Measurements from ENCODE around the gene CD8B. TPM values are rescaled to one million over a fixed set of nuclear protein-coding genes. Genes with fewer than 3 reads are reported as not detected.
"Not testable (repeated sequence)": the region's sequence is repeated elsewhere in the genome, so short reads cannot be mapped to it uniquely, and the experiment has no call there.

CD8B gene
- total RNA-seq = 1 to 10 TPM; 1.2 to 1.3 TPM

DNA sequence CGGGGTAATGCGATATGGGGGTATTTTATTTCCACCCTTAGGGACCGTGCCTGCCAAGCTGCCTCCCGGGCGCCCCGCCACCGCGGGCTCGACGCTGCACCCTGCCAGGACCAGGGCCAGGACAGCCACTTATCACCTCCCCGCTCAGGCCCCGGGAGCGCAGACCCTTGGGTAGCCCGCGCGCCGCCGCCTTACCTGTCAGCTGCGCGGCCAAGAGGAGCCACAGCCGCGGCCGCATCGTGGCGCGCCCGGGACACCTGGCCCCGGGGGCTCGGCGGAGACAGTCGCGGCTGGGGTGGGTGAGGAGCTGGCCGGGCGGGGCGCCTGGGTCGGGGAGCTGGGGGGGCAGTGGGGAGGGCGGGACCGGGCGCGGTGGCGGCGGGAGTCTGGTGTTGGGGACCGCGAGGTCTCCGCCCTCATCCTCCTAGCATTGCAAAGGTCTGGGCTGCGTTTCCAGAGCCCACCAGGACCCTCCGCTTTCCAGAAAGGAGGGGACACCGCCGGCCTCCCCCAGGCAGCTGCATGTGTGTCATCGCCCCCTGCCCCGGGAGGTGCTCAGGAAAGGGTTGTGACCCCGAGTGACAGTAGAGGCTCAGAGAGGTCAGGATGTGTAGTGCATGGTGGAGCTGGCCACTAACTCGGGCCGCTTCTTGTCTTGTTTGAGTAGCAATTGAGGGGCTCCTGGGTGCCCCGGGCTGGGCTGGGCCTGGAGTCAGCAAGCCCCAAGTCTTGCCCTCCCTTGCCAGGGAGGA lies at the start of gene CD8B:
TSS of gene CD8B (minus strand) at position 259 of the 752 bp plus-strand sequence. CDS start at position 238, 21 bp downstream.
- H3K27me3 Mint-ChIP-seq; H3K36me3 Mint-ChIP-seq (ENCODE audit: low read depth); H3K4me3 Mint-ChIP-seq; DNase-seq; CTCF ChIA-PET; POLR2A ChIA-PET; H3K27ac Mint-ChIP-seq; H3K4me1 Mint-ChIP-seq; H3K9me3 Mint-ChIP-seq: not testable (repeated sequence)

DNA sequence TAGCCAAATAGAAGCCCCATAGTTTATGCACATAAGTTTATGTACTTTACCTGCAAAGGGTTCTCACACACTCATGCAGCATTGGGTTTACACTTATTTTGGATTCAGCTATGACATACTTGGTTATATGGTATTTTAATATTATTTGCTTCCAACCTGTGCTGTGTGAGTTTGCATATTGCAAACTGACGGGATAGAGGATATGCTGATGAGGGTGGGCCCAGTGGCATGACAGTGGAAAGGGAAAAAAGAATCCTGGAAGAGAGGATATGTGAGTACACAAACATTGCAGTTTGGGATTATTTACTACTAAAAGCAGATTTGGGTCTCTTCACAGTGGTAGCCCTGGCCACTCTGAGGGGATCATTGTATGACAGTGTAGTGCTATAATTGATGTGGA lies 44.2 kb upstream of the CD8B start:
- H3K4me1 Mint-ChIP-seq; H3K4me3 Mint-ChIP-seq; POLR2A ChIA-PET; CTCF ChIA-PET; H3K27me3 Mint-ChIP-seq; H3K27ac Mint-ChIP-seq; H3K36me3 Mint-ChIP-seq (ENCODE audit: low read depth); H3K9me3 Mint-ChIP-seq; DNase-seq: not testable (repeated sequence)

DNA sequence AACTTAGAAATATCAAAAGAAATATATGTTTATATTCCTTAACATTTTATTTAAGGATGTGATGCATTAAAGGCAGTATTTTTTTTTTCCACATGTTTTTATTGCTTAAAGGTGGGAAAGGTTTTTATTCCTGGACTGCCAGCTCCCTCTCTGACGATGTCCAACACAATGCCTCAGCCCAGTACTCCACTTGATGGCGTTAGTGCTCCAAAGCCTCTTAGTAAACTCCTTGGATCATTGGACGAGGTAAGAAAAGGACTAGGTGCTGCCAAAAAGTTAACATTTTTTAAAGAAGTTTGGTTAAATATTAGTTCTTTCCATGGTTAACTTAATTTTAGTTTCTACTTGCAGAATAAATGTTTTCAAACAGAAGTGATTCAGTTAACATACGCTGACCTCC lies 39.0 kb upstream of the CD8B start:
- H3K36me3 Mint-ChIP-seq (ENCODE audit: low read depth); H3K27me3 Mint-ChIP-seq: not testable (repeated sequence)

DNA sequence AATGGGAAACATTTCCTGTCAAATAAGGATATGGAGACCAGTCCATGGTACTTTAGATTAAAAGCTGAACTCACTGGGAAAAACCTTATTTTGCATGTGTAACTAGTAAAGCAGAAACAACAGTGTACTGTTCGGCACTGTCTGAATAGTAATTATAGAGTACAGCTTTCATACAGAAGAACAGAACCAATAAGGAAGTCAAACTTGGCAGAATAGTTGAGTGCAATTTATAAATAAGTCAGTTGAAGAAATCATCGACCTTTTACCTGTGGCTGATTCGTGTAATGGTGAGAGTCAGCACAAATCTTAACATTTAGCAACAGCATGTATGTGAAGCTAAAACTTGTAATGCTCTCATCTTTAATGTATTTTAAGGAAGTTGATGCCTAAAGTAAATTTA lies 24.3 kb upstream of the CD8B start:
- H3K27ac Mint-ChIP-seq; DNase-seq; H3K9me3 Mint-ChIP-seq; H3K27me3 Mint-ChIP-seq; H3K4me3 Mint-ChIP-seq; POLR2A ChIA-PET; H3K4me1 Mint-ChIP-seq; CTCF ChIA-PET; H3K36me3 Mint-ChIP-seq (ENCODE audit: low read depth): not testable (repeated sequence)

More for the DNA sequence above, 39.0 kb upstream of the CD8B start:
- H3K4me1 Mint-ChIP-seq, H3K4me3 Mint-ChIP-seq, POLR2A ChIA-PET, CTCF ChIA-PET, H3K27ac Mint-ChIP-seq, H3K9me3 Mint-ChIP-seq, DNase-seq: not testable (repeated sequence)

- CTCF ChIA-PET; H3K4me1 Mint-ChIP-seq; H3K27ac Mint-ChIP-seq; H3K9me3 Mint-ChIP-seq; DNase-seq; H3K4me3 Mint-ChIP-seq; POLR2A ChIA-PET; H3K36me3 Mint-ChIP-seq (ENCODE audit: low read depth): not testable (repeated sequence)
- peaks cover 17% of the 10 kb centered on the region for H3K27me3 Mint-ChIP-seq
Measured at GRCh38 chr2:86882865-86883264, 21.2 kb upstream of the CD8B start.

DNA sequence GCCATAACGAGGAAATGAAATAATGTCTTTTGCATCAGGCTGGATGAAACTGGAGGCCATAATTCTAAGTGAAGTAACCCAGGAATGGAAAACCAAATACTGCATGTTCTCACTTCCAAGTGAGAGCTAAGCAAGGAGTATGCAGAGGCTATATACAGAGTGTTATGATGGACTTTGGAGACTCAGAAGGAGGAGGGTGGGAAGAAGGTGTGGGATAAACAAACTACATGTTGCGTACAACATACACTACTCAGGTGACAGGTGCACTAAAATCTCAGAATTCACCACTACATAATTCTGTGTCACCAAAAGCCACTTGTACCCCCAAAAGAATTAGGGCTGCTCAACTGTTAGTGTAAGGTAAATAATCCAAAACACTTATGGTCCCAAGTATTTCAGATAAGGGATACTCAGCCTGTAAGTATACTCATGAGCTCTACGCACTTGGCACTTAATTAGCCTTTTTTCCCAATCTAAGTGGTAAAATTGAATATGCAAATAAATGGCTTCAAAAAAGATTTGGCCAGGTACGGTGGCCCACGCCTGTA lies 20.5 kb upstream of the CD8B start:
- POLR2A ChIA-PET; CTCF ChIA-PET; H3K36me3 Mint-ChIP-seq (ENCODE audit: low read depth); H3K27ac Mint-ChIP-seq; H3K4me1 Mint-ChIP-seq; H3K9me3 Mint-ChIP-seq; DNase-seq; H3K4me3 Mint-ChIP-seq: not testable (repeated sequence)
- H3K27me3 Mint-ChIP-seq = peaks cover 19% of the 10 kb centered on the region

GRCh38 chr2:86878986-86879385 lies 17.3 kb upstream of the CD8B start:
- POLR2A ChIA-PET; H3K9me3 Mint-ChIP-seq; H3K36me3 Mint-ChIP-seq (ENCODE audit: low read depth); H3K27ac Mint-ChIP-seq; H3K4me3 Mint-ChIP-seq; H3K4me1 Mint-ChIP-seq; CTCF ChIA-PET; DNase-seq: not testable (repeated sequence)
- H3K27me3 Mint-ChIP-seq = peaks cover 21% of the 10 kb centered on the region

GRCh38 chr2:86870941-86871340 lies 9.3 kb upstream of the CD8B start:
- DNase-seq; POLR2A ChIA-PET; CTCF ChIA-PET; H3K4me1 Mint-ChIP-seq; H3K27me3 Mint-ChIP-seq; H3K9me3 Mint-ChIP-seq; H3K36me3 Mint-ChIP-seq (ENCODE audit: low read depth); H3K4me3 Mint-ChIP-seq; H3K27ac Mint-ChIP-seq: not testable (repeated sequence)

DNA sequence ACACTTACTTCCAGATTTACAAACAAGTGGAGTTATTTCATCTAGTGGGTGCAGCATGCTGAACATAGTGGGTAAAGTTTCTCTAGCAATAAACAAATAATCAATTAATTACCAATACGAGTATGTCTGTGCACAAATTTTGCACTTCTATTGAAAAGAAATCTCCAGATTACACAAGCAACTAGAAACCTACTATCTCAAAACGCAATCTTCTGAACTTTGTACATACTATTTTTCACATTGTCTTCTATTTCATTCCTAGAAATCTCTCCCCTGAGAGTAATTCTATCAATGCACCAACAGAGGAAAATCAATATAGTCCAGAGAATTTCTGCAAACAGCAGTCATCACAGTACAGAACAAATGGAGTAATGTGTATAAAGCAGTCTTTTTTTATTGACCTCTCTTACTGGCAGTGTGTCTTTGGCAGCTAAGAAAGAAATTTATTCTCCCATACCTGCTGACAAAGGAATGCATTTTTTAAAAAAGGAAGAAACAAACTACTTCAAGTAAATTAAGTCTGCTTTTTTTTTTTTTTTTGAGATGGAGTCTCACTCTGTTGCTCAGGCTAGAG lies 7.3 kb upstream of the CD8B start:
- POLR2A ChIA-PET; DNase-seq; H3K4me1 Mint-ChIP-seq; H3K27me3 Mint-ChIP-seq; CTCF ChIA-PET; H3K4me3 Mint-ChIP-seq; H3K36me3 Mint-ChIP-seq (ENCODE audit: low read depth); H3K27ac Mint-ChIP-seq; H3K9me3 Mint-ChIP-seq: not testable (repeated sequence)

GRCh38 chr2:86862380-86862703 lies 656 bp upstream of the CD8B start:
- DNase-seq, H3K27ac Mint-ChIP-seq, POLR2A ChIA-PET: not testable (repeated sequence)

DNA sequence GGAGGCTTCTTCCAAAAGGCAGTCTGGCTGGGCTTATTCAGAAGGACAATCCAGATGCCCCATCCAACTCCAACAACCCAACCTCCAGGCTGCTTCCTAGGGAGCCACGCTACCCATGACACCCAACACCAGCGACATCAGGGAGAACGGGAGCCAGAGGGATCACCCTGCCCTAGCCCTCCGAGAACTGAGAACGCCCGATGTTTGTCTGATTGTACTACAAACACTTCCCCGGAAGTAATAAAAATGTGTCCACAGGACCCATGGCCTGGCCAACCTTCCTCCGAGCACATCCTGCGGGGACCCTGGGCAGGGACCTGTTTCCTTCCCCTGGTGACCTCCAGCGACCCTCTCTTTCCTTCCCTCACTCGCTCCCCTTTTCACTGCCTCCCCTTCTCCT lies 511 bp downstream of the CD8B start:
- H3K4me1 Mint-ChIP-seq; DNase-seq; H3K9me3 Mint-ChIP-seq; H3K27ac Mint-ChIP-seq; POLR2A ChIA-PET; CTCF ChIA-PET; H3K4me3 Mint-ChIP-seq; H3K27me3 Mint-ChIP-seq; H3K36me3 Mint-ChIP-seq (ENCODE audit: low read depth): not testable (repeated sequence)

More at GRCh38 chr2:86862380-86862703, 656 bp upstream of the CD8B start:
- H3K4me1 Mint-ChIP-seq; H3K36me3 Mint-ChIP-seq (ENCODE audit: low read depth); H3K27me3 Mint-ChIP-seq; H3K9me3 Mint-ChIP-seq; CTCF ChIA-PET; H3K4me3 Mint-ChIP-seq: not testable (repeated sequence)

- POLR2A ChIA-PET; H3K4me3 Mint-ChIP-seq; H3K27ac Mint-ChIP-seq; DNase-seq; CTCF ChIA-PET; H3K9me3 Mint-ChIP-seq; H3K36me3 Mint-ChIP-seq (ENCODE audit: low read depth); H3K4me1 Mint-ChIP-seq; H3K27me3 Mint-ChIP-seq: not testable (repeated sequence)
Measured at GRCh38 chr2:86860573-86860972, 1.1 kb downstream of the CD8B start.

DNA sequence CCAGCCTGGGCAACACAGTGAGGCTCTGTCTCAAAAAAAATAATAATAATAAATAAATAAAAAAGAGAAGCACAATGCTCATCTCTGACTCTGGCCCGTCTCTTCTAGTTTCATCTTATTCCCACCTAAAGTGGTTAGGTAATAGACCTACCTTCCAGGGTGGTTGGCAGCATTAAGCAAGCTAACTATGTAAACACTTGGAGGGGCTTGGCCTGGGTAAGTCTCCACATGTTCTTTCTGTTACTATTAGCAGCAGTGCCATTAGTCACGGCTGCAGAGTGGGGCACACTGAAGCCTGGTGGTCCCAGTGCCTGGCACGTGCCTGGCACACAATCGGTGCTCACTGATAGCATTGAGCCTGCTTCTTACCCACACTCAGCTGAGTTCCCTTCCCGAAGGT lies 4.0 kb downstream of the CD8B start:
- H3K9me3 Mint-ChIP-seq; POLR2A ChIA-PET; H3K4me1 Mint-ChIP-seq; DNase-seq; CTCF ChIA-PET; H3K4me3 Mint-ChIP-seq; H3K27ac Mint-ChIP-seq; H3K36me3 Mint-ChIP-seq (ENCODE audit: low read depth); H3K27me3 Mint-ChIP-seq: not testable (repeated sequence)

- CTCF ChIA-PET; DNase-seq; POLR2A ChIA-PET; H3K9me3 Mint-ChIP-seq; H3K27ac Mint-ChIP-seq; H3K4me3 Mint-ChIP-seq; H3K27me3 Mint-ChIP-seq; H3K36me3 Mint-ChIP-seq (ENCODE audit: low read depth); H3K4me1 Mint-ChIP-seq: not testable (repeated sequence)
Measured at GRCh38 chr2:86856498-86856897, 5.2 kb downstream of the CD8B start.
